Upper lobe of right lung (tissue), 1 donor: ENCODE measurements around the gene IMMP2L. TPM values are rescaled to one million over a fixed set of nuclear protein-coding genes. Genes with fewer than 3 reads are reported as not detected.

Source experiments
- ATAC-seq: fragments of 200-7000 bp; cut with Tn5 transposase; one replicate; pipeline ENCODE4 v1.9.1; 2020; ENCODE audit warnings: mild to moderate bottlenecking, moderate library complexity
- DNase-seq: peaks from one replicate; pipeline ENCODE4 v3.0.0-alpha.2; 2020
- H3K27ac ChIP-seq: fragments of 200-600 bp; one replicate; pipeline ENCODE4 v1.8.0; 2022
- H3K27me3 ChIP-seq: fragments of 200-600 bp; one replicate; pipeline ENCODE4 v1.8.0; 2022; ENCODE audit warnings: mild to moderate bottlenecking
- H3K36me3 ChIP-seq: fragments of 200-600 bp; one replicate; pipeline ENCODE4 v1.8.0; 2022
- H3K4me1 ChIP-seq: fragments of 200-600 bp; one replicate; pipeline ENCODE4 v1.8.0; 2022
- H3K4me3 ChIP-seq: fragments of 200-600 bp; one replicate; pipeline ENCODE4 v1.8.0; 2022; ENCODE audit warnings: mild to moderate bottlenecking
- H3K9me3 ChIP-seq: fragments of 200-600 bp; one replicate; pipeline ENCODE4 v1.8.0; 2022
- CTCF ChIP-seq: fragments of 200-600 bp; IDR thresholded peaks from one replicate; pipeline ENCODE4 v1.8.0; 2022; ENCODE audit warnings: antibody characterized with exemption
- intact Hi-C: fragments of 100-400 bp; cut with DNase I; formaldehyde crosslinking; loops from one replicate; pipeline ENCODE4 v1.11.0; 2022
- total RNA-seq: library from RNA; stranded (reverse); fragmentation: NEBNext Ultra II Directional; extraction: Animal tissue kit (Norgen Biotek cat#: 25700); gene quantifications from one replicate; pipeline ENCODE4 v1.2.1, GENCODE V29; 2021
- donor health status: DM: no; HTN: yes; CAD: no; lungs with severe emphysema.

The IMMP2L gene
- total RNA-seq, 1 donor from 2014 or later, result 22.0 TPM

- no peaks in the 10 kb centered on the region for H3K36me3 ChIP-seq
- no peak for TF ChIP-seq CTCF
- H3K4me3 ChIP-seq, result no peak overlapping the region
- no peak for ATAC-seq
- H3K9me3 ChIP-seq, result no peaks in the 10 kb centered on the region
- DNase-seq, result no peak
- no peaks in the 10 kb centered on the region for H3K4me1 ChIP-seq
- intact Hi-C loops, result no loop called here
- H3K27me3 ChIP-seq, result no peaks in the 10 kb centered on the region
- H3K27ac ChIP-seq, result no peak overlapping the region
These were observed 124.6 kb downstream of the IMMP2L start for GRCh38 chr7:111437736-111438135.

DNA sequence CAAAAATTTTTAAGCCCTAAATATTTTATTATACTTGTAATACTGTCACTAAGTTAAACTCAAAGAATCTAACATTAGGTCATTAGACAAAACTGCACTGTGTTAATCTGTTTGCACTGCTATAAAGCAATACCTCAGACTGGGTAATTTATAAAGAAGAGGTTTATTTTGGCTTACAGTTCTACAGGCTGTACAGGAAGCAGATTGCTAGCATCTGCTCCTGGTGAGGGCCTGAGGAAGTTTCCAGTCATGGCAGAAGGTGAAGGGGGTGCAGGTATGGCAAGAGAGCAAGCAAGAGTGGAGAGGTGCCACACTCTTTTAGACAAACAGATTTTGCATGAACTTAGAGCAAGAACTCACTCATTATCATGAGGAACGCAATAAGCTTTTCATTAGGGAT is 125.7 kb downstream of the IMMP2L start:
- H3K36me3 ChIP-seq, result no peaks in the 10 kb centered on the region
- no peak for TF ChIP-seq CTCF
- no peaks in the 10 kb centered on the region for H3K4me1 ChIP-seq
- no peaks in the 10 kb centered on the region for H3K9me3 ChIP-seq
- no peak overlapping the region for H3K4me3 ChIP-seq
- no peak overlapping the region for H3K27ac ChIP-seq
- no peak for ATAC-seq
- no peaks in the 10 kb centered on the region for H3K27me3 ChIP-seq
- intact Hi-C loops, result no loop called here
- no peak for DNase-seq

- no peaks in the 10 kb centered on the region for H3K4me1 ChIP-seq
- no peaks in the 10 kb centered on the region for H3K36me3 ChIP-seq
- intact Hi-C loops, result no loop called here
- H3K27ac ChIP-seq, result no peak overlapping the region
- no peak for TF ChIP-seq CTCF
- H3K4me3 ChIP-seq, result no peak overlapping the region
- H3K9me3 ChIP-seq, result no peaks in the 10 kb centered on the region
- DNase-seq, result no peak
- H3K27me3 ChIP-seq, result no peaks in the 10 kb centered on the region
- no peak for ATAC-seq
These were observed 128.9 kb downstream of the IMMP2L start for GRCh38 chr7:111433426-111433825.

DNA sequence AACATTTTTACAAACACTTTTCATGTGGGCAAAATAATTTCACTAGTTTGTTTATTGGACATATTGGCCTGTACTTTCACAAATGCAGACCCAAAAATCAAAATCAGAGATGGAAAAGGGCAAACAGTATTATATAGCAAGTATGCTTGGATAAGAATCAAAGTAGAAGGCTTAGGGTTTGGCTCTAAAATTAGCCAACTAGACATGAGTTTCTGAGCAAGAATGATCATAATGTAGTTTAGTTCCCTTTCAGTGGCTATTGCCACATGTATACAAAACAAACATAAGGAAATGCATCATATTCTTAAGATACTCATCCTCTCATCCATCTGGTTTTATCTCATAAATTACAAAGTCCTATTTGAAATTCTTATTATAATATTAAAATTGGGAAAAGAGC is 132.5 kb downstream of the IMMP2L start:
- intact Hi-C loops, result no loop called here
- H3K4me1 ChIP-seq, result no peaks in the 10 kb centered on the region

DNA sequence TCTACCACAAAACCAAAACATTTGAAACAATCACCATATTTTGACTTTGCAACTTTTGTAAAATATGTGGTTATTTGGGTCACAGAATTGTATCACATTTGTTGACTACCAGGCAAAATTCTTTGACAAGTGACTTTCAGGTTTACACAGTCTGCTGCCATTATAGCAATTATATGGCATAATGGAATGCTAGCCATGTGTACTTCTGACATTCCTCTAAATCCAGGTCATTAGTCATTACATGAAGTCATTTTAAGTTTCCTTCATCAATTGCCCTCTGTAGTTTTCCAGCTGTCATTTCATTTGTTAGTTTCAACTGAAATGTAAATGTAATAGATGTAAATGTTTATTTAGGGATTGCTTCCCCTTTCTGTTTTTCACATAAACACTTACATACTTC is 137.5 kb downstream of the IMMP2L start:
- no peak overlapping the region for H3K4me3 ChIP-seq
- no peaks in the 10 kb centered on the region for H3K36me3 ChIP-seq
- no peak for DNase-seq
- no peak for TF ChIP-seq CTCF
- no peaks in the 10 kb centered on the region for H3K9me3 ChIP-seq
- intact Hi-C loops, result no loop called here
- H3K4me1 ChIP-seq, result no peaks in the 10 kb centered on the region
- H3K27ac ChIP-seq, result no peak overlapping the region
- ATAC-seq, result no peak
- H3K27me3 ChIP-seq, result no peaks in the 10 kb centered on the region

More for the DNA sequence above, 132.5 kb downstream of the IMMP2L start:
- Histone ChIP-seq H3K36me3 (no peaks in the 10 kb centered on the region), H3K27ac (no peak overlapping the region), H3K27me3 (no peaks in the 10 kb centered on the region), H3K4me3 (no peak overlapping the region), H3K9me3 (no peaks in the 10 kb centered on the region)
- no peak for TF ChIP-seq CTCF
- DNase-seq, result no peak
- ATAC-seq, result no peak

GRCh38 chr7:111414374-111414773 is 147.9 kb downstream of the IMMP2L start:
- DNase-seq (no peak), ATAC-seq (no peak)
- H3K9me3 ChIP-seq, result no peaks in the 10 kb centered on the region
- no peaks in the 10 kb centered on the region for H3K4me1 ChIP-seq
- intact Hi-C loops, result no loop called here
- H3K27me3 ChIP-seq, result no peaks in the 10 kb centered on the region
- TF ChIP-seq CTCF, result no peak
- H3K27ac ChIP-seq, result no peak overlapping the region
- H3K4me3 ChIP-seq, result no peak overlapping the region
- no peaks in the 10 kb centered on the region for H3K36me3 ChIP-seq
